Measurements from ENCODE around the gene HTT. TPM values are rescaled to one million over a fixed set of nuclear protein-coding genes. Genes with fewer than 3 reads are reported as not detected.

HTT gene
- polyA plus RNA-seq (ENCODE audit: insufficient read length in 3 of 3) = 10 to 100 TPM; 28.8 to 37.8 (median 32.7) TPM

DNA sequence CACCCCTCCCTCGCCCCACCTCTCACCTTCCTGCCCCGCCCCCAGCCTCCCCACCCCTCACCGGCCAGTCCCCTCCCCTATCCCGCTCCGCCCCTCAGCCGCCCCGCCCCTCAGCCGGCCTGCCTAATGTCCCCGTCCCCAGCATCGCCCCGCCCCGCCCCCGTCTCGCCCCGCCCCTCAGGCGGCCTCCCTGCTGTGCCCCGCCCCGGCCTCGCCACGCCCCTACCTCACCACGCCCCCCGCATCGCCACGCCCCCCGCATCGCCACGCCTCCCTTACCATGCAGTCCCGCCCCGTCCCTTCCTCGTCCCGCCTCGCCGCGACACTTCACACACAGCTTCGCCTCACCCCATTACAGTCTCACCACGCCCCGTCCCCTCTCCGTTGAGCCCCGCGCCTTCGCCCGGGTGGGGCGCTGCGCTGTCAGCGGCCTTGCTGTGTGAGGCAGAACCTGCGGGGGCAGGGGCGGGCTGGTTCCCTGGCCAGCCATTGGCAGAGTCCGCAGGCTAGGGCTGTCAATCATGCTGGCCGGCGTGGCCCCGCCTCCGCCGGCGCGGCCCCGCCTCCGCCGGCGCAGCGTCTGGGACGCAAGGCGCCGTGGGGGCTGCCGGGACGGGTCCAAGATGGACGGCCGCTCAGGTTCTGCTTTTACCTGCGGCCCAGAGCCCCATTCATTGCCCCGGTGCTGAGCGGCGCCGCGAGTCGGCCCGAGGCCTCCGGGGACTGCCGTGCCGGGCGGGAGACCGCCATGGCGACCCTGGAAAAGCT is at the start of gene HTT, which contains the start of gene HTT-AS:
Gene HTT, plus strand, starts transcription at position 604 of the 768 bp plus-strand sequence. Its CDS starts 145 bp downstream, at position 749.
Gene HTT-AS, minus strand, starts transcription at position 461 of the 768 bp plus-strand sequence.
- peak; percentile 88 to 95 (median 92) for DNase-seq (ENCODE audit: low read depth in 3 of 3, low spot score in 2 of 3)

DNA sequence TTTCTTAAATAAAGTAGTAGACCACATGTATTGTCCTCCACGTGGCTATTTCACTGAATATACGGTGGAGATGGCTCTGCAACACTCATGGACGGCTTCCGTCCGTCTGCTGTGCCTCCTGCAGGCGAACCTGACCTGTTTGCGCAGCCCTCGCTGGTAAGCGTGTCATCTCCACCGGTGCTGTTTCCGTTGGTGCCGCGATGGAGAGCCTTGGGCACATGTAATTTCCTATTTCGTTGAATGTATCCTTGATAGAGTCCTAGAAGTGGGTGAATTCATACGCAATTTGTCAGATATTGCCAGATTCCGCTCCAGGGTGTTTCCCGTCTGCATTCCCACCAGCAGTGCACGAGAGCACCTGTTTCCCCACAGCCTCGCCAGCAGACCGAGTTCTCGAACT is 48.6 kb upstream of the HTT start:
- DNase-seq (ENCODE audit: low read depth in 3 of 3, low spot score in 2 of 3) = no peak

DNA sequence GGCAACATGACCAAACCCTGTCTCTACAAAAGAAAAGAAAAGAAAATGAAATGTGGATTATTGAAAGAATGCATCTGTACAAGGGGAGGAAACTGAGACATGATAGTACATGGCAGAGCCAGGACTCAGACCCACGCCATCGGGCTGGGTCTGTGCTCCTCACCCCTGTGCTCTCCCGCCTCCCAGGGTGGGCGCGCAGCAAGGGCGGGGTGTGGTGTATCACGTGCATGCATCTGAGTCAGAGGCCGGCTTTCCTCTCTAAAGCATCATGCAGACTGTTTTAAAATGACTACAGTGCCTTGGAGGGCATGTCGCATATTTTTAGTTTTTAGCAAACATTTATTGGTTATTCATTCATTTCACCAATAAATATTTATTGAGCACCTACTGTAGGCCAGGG is 47.9 kb upstream of the HTT start:
- DNase-seq (ENCODE audit: low read depth in 3 of 3, low spot score in 2 of 3) = no peak

DNA sequence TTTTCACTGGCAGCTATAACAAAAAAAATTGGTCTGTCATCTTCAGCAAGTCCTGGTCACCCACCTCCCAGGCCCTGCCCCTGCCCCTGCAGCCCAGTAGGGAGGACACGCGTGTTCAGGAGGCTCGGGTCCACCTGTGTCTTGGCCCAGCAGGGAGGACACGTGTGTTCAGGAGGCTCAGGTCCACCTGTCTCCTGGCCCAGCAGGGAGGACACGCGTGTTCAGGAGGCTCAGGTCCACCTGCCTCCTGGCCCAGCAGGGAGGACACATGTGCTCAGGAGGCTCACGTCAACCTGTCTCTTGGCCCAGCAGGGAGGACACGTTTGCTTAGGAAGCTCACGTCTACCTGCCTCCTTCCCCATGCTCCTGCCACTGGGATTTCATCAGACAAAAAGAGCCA is 45.0 kb upstream of the HTT start:
- DNase-seq (ENCODE audit: low read depth in 3 of 3, low spot score in 2 of 3) = no peak

DNA sequence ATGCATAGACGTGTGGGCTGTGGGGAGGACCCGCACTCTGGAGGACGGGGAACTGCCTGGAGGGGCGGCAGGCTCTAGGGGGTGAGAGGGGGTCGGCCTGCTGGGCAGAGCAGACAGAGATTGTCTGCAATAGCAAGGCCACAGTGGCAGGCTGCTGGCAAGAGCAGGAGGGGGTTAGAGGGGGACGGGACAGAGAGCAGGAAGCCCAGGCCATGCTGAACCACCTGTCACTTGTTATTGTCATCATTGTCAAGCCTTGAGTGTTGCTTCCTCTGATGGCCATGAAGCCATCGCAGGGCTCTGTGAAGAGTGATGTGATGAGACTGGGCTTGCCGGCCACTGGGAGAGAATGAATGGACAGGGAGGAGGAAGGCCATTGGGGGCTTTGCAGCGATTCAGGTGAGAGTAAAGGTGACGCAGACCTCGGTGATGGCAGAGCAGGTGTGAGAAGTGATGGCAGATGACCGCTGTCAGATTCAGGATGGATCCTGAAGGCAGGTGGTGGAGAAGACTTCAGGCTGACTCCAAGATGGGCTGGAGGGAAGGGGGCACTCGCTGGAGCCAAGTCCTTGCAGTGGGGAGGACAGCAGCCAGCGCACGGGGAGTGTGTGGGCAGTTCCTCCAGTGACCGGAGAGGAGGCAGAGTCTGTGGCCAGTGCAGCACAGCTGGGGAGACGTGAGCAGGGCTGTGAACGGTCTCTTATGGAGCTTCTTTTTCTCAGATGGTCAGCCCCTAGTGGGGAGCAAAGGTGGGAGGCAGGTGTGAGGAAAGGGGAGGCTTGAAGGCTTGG is 43.7 kb upstream of the HTT start:
- DNase-seq (ENCODE audit: low read depth in 3 of 3, low spot score in 2 of 3) = no peak

DNA sequence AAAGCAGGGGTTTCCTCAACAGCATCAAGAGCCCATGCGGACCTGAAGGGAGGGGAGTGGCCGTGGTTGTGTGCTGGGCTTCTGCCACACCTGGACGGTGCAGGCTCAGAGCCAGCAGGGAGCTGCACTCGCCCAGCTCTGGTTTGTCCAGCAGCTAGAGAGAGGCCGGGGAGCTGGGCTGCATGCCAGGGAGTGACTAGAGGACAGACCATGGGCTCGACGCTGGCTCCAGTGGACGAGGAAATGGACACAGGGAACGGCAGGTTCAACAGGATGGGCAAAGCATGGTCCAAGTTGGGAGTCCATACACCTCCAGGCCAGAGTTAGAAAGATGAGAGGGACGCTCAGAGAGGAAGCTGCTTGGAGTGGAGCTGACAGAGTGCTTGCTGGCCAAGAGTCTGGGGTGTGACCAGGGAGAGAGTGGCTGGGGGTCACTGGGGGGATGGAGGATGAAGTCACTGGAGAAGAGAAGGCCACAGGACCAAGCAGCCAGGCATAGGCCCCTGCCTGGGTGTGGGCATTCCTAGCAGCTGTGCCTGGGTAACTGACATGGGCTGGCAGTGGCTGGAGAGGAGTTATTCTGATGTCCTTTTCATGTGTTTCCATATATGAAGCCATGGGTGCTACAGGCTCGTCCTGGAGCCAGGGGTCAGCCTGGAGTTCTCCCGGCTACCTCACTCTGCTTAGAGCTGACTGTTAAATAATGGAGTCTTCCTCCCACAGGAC is 43.0 kb upstream of the HTT start:
- DNase-seq (ENCODE audit: low read depth in 3 of 3, low spot score in 2 of 3) = no peak

DNA sequence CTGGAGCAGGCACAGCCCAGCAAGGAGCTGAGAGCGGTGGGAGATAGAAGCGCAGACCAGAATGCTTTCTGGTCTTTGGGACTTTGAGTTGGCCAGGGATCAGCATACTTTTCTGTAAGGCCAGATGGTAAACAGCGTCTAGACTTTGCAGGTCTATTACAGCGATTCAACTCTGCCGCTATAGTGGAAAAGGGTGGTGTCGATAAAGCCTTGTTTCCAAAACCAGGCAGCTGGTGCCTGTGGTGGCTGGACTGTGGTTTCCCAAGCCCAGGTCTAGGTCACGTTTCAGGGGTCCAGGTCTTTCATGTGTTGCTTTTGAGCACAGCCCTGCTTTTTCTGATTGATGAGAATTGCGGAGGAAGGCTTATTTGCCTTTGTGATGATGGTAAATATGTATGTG is 40.2 kb upstream of the HTT start:
- no peak for DNase-seq (ENCODE audit: low read depth in 3 of 3, low spot score in 2 of 3)

DNA sequence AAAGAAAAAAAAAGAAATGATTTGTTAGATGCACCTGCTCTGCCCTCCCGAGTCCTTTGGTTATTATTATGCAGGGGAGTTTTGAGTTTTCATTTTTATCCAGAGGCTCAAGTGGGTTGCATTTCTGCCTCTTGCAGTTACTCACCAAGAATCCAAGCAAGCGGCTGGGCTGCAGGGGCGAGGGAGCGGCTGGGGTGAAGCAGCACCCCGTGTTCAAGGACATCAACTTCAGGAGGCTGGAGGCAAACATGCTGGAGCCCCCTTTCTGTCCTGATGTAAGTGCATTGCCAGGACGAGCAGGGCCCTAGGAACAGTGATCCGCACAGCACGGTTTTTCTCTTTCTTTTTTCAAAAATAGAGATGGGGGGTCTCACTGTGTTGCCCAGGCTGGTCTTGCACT is 39.2 kb upstream of the HTT start:
- DNase-seq (ENCODE audit: low read depth in 3 of 3, low spot score in 2 of 3) = no peak

DNA sequence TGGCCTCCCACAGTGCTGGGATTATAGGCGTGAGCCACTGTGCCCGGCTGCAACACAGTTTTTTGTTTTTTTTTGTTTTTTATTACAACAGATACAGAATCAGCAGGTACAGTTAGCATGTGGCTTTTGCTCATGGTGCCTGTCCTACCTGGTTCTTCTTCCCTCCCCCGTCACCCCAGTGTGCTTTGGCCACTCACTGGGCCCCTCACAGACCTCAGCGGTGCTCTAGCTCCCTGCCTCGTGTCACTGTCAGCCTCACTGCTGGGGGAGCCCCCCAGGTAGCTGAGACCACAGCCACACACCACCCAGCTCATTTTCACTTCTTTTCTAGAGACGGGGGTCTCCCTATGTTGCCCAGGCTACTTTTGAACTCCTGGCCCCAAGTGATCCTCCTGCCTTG is 38.8 kb upstream of the HTT start:
- no peak for DNase-seq (ENCODE audit: low read depth in 3 of 3, low spot score in 2 of 3)

DNA sequence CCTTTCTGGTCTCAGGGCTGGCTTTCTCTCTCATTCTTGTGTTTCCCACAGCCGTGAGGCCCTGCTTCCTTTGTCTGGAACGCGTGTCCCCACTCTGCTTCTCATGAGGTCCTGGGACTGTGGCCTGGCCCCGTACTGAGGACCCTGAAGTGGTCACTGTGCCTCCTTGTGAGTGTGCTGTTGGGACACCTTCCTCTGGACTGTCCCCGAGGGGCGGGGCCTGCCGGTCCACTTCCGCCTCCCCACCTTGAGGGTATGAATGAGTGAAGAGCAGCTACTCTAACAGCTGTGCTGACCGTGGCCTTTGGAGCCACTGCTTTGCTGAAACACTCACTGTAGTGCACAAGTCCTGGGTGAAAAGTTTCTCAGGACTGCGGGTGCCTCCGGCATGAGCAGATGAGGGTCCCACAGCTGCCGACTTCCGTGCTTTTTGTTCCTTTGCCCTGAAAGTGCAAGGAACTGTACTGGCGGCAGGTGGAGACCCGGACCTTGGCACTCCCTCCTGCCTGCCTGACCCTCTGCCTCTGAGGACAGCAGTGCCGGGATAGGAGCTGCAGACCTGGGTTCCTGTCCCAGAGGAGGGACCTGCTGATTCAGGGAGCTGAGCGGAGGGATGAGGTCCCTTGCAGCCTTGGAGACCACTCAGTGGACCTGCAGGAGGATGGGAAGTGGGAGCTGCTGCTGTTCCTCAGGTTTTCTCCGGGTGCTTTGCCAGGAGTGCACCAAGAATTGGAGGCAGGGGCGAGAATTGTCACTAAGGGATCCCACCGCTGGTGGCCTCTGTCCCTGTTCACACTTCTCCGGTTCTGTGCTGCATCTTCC is 38.1 kb upstream of the HTT start:
- DNase-seq (ENCODE audit: low read depth in 3 of 3, low spot score in 2 of 3) = no peak

DNA sequence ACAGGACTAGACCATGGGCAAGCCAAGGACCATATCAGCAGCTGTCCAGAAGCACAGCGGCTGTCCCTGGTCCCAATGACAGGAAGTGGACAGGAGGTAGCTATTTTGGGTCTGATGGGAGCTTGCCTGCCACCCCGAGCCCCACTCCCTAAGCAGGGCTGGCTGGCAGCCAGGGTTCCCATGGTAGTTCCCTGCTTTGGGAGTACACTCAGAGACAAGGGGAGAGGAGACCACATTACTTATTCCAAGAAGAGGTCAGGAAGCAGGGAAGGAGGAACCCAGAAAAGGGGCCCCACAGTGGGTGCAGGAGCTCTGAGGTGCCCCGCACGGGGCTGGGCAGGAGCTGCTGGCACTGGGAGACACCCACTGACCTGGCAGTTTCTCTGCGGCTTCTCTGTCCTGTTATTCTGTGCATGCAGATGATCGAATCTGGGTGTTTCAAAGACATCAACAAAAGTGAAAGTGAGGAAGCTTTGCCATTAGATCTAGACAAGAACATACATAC is 36.5 kb upstream of the HTT start:
- DNase-seq (ENCODE audit: low read depth in 3 of 3, low spot score in 2 of 3) = no peak

DNA sequence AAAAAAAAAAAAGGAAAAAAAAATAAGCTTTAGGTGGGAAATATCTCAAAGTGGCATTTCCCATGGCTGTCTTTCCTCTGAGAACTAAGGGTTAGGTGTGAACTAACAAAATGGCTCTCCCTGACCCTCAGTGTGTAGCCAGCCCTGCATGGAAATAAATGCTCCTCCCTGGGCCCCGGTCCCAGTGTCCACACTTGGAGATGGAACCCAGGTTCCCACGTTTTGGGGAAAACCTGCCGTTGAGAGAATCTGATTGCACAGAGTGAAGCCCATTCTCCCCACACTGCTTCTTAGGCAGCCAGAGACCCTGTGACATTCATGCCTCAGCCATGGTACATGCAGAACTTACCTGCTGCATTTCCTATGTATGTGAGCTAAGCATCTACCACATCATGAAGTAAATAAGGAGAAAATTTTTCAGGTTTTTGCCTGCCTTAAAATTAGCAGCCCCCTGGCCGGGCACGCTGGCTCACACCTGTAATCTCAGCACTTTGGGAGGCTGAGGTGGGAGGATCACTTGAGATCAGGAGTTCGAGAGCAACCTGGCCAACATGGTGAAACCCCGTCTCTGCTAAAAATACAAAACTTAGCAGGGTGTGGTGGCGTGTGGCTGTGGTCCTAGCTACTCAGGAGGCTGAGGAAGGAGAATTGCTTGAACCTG is 34.6 kb upstream of the HTT start:
- DNase-seq (ENCODE audit: low read depth in 3 of 3, low spot score in 2 of 3) = no peak

DNA sequence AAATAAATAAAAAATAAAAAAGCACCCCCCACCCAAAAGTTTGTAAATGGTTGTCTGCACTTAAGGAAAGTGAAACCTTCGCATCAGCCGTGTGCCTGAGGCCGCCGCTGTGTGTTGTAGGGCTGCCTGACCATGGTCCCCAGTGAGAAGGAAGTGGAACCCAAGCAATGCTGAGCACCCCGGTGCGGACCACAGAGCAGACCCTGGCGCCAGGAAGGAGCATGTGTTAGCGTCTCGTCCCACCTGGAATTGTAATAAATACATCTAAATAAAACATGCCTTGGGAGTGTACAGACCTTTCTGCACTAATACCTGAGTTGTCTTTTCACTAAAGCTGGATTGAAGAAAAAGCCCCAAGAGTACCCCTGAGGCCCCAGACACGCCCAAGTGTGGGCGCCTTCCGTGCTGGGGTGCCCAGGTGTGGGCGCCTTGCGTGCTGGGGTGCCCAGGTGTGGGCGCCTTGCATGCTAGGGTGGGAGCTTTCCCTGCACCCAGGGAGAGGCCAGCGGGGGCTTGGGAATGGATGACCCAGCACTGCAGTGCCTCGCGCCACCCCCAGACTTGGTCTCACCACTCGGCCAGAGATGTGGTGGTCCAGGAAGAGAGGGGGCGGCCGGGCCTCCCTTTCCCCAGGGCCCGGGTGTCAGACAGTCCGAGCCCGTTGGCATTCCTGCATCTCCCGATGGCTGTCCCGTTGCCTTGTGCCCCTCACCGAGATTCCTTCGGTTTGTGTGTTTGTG is 33.9 kb upstream of the HTT start:
- DNase-seq (ENCODE audit: low read depth in 3 of 3, low spot score in 2 of 3) = no peak

DNA sequence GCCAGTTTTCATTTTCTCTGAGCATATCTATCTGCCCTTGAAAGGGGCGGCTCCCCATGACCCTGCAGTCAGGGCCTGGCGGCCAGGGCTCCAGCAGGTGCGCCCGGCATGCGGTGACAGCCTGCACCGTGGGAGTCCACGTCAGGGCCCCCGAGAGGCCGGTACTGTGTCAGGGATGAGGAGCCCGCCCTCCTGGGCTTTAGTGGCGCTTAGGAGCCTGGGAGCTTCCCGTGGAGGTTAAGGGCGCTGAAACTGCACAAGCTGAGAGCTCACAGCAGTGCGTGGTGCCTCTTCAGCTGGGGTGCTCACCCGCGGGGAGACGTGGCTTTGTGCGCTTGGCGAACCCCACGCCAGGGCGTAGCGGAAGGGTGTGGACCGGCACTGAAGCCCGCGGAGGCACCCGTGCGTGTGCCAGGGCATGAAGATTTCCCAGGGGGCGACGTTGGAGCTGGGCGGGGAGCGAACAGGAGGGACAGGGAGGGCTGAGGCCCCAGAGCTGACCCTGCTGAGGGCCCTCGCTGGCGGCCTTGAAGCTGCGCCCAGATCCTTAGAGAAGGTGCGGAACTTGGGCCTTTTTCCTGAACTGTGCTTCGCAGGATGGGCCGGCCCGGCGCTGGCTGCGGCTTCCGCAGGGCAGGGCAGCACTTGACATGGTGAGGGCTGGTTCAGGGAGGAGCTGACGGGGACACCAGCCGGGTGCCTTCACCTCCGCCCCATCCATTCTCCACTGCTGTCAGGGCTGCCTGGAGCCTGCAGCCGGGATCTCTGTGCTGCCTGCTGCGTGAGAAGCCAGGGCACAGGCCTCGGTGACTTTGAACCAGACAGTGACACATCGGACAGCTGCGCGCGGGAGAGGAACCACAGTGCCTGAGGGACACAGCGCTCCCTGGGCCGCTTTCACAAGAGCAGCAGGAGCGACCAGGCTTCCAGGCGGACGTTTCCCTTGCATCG is 33.0 kb upstream of the HTT start:
- DNase-seq (ENCODE audit: low read depth in 3 of 3, low spot score in 2 of 3) = peak in 2 of 3 donors; percentile 5 to 24

DNA sequence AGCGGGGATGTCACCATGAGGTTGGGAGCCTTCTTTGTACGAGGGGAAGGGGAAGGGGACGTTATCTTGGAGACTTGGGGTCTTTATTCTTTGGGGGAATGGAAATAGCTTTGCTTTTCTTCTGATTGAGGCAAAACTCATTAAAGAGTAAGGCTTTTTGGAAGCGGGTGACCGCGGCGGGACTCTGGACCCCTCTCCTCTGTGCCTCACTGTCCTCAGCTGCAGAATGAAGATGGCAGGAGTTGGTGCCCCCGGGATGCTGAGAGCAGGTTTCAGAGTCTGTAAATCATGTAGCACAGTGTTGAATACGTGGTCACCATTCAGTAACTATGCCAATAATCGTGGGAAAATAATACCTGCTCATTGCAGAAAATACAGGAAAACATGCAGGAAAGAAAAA is 32.3 kb upstream of the HTT start:
- no peak for DNase-seq (ENCODE audit: low read depth in 3 of 3, low spot score in 2 of 3)

DNA sequence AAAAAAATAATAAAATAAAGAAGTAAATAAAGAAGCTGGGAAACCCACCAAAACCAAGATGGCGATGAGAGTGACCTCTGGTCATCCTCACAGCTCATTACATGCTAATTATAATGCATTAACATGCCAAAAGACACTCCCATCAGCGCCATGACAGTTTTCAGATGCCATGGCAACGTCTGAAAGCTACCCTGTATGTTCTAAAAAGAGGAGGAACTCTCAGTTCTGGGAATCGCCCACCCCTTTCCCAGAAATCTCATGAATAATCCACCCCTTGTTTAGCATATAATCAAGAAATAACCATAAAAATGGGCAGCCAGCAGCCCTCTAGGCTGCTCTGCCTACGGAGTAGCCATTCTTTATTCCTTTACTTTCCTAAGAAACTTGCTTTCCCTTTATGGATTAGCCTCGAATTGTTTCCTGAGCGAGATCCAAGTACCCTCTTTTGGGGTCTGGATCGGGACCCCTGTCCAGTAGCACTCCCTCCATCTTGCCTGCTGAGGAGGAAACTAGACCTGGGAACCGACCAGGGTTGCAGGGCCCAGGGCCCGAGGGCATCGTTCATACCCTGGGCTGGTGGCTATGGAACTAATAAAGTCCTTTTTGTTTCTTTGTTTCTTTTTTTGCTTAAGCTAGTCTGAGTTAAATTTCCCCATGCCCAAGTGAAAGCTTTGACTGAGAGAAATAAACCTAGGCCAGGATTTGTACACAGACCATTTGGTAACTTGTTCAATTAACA is 31.0 kb upstream of the HTT start:
- DNase-seq (ENCODE audit: low read depth in 3 of 3, low spot score in 2 of 3) = no peak

Measured in right renal cortex interstitium (tissue), 3 donors.